GM19025 (cell line): ENCODE data around the gene PCARE.

Source experiments
- ATAC-seq: cut with Tn5 transposase; IDR thresholded peaks from one replicate; pipeline ENCODE4 v1.9.1; 2021; ENCODE audit warnings: mild to moderate bottlenecking, low read depth, moderate library complexity; ENCODE audit not compliant: unreplicated experiment

PCARE gene

DNA sequence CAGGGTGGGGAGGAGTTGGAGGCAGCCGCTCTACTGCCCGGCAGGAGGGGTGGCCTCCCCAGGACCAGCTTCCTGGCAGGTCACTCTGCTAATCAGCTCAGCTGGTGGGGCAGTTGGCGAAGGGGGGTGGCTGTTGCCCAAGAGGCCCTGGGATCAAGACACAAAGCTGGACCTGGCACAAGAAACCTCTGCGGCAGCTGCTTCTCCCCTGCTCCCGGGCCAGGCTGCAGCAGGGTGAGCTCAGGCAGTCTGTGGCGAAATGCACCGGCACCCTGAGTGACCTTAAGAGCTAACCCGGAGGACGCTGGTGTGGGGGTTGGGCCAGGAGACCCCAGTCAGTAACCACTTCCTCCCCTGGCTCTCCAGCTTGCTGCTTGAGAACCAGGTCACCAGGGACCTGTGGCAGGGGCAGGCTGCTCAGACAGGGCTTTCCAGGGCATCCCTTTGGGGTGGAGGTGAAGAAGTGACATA, 62.1 kb downstream of the PCARE start:
- ATAC-seq: no peak
